22Rv1 (cell line): Measurements from ENCODE around the gene TSTD2.

Experiments used
- ZFX ChIP-seq: fragments of 450-650 bp; IDR thresholded peaks from 2 replicates; pipeline ENCODE4 v1.6.1; 2017; ENCODE audit warnings: antibody characterized with exemption, borderline replicate concordance
- TF ChIP-seq, protein P1 (sequence below): fragments of 450-650 bp; IDR thresholded peaks from 2 replicates; pipeline ENCODE4 v1.5.1; 2017; ENCODE audit warnings: mild to moderate bottlenecking

DNA sequence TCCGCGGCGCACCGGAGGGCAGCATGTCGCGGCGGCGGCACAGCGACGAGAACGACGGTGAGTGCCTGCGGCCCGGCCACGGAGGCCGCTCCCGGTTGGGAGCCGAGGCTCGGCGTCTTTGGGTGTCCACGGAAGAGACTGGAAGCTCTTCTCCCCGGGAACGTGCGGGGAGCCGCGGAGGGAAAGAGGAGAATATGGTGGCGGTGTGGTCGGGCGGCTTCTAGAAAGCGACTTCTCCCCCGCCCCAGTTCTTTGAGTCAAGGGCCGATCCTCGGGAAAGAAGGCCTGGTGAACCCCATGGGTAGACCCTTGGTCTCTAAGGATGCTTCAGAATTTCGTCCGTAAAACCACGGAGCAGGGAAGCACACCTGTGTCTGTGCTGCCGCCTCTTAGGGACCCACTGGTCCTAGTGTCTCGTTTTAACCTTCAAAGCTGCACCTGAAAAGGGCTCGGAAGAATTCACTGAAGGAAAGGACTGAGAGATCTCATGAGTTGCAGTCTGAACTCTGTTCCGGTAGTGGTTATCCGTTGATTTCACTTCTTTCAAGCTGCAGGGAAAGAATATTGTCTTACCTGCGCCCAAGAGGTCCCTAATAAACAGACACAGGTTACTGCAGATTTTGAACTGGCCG lies 807 bp upstream of the TSTD2 start:
- TF ChIP-seq, protein P1, sequence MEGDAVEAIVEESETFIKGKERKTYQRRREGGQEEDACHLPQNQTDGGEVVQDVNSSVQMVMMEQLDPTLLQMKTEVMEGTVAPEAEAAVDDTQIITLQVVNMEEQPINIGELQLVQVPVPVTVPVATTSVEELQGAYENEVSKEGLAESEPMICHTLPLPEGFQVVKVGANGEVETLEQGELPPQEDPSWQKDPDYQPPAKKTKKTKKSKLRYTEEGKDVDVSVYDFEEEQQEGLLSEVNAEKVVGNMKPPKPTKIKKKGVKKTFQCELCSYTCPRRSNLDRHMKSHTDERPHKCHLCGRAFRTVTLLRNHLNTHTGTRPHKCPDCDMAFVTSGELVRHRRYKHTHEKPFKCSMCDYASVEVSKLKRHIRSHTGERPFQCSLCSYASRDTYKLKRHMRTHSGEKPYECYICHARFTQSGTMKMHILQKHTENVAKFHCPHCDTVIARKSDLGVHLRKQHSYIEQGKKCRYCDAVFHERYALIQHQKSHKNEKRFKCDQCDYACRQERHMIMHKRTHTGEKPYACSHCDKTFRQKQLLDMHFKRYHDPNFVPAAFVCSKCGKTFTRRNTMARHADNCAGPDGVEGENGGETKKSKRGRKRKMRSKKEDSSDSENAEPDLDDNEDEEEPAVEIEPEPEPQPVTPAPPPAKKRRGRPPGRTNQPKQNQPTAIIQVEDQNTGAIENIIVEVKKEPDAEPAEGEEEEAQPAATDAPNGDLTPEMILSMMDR: no peak
- TF ChIP-seq ZFX: no peak
